CD4-positive, CD25-positive, alpha-beta regulatory T cell (primary cell): ENCODE measurements around the gene PSMD1. TPM values are rescaled to one million over a fixed set of nuclear protein-coding genes. Genes with fewer than 3 reads are reported as not detected.

Source experiments
- ATAC-seq, 2 donors: fragments of 150-1000 bp; cut with Tn5 transposase; one replicate each; pipeline ENCODE4 v1.10.0; 2021; ENCODE audit warnings: low read depth in 2 of 2, moderate number of reproducible peaks in 2 of 2, moderate library complexity in 1 of 2
- DNase-seq, 3 donors: peaks; one replicate each; pipeline versions ENCODE4 v3.0.0 to v3.0.0-alpha.2; 2012 to 2022; ENCODE audit warnings: mixed read lengths in 1 of 3
- H3K27ac ChIP-seq: one replicate; pipeline ENCODE4 v1.7.0; 2013; ENCODE audit warnings: mild to moderate bottlenecking, low read length; ENCODE audit not compliant: insufficient read depth, poor library complexity, severe bottlenecking
- H3K27me3 ChIP-seq: one replicate; pipeline ENCODE4 v1.7.0; 2013; ENCODE audit warnings: low read length; ENCODE audit not compliant: control insufficient read depth, insufficient read depth
- H3K36me3 ChIP-seq: one replicate; pipeline ENCODE4 v1.7.0; 2013; ENCODE audit warnings: mild to moderate bottlenecking, low read length, moderate library complexity; ENCODE audit not compliant: control insufficient read depth, insufficient read depth
- H3K4me1 ChIP-seq: 2 replicates; pipeline ENCODE4 v1.7.0; 2013; ENCODE audit warnings: mild to moderate bottlenecking, low read length; ENCODE audit not compliant: insufficient read depth, control insufficient read depth, poor library complexity, severe bottlenecking
- H3K4me3 ChIP-seq: one replicate; pipeline ENCODE4 v1.7.0; 2013; ENCODE audit warnings: low read depth, mild to moderate bottlenecking, low read length, moderate library complexity
- H3K9me3 ChIP-seq, 2 experiments: 1 replicate in 1 of 2; 2 replicates in 1 of 2; pipeline ENCODE4 v1.7.0; 2013; ENCODE audit warnings: low read length in 2 of 2, mild to moderate bottlenecking in 1 of 2, moderate library complexity in 1 of 2; ENCODE audit not compliant: control insufficient read depth in 2 of 2
- H3K27ac Mint-ChIP-seq, 3 donors: one replicate each; pipeline ENCODE4 v1.8.0; 2020 to 2022; ENCODE audit warnings: mild to moderate bottlenecking in 3 of 3, mixed read lengths in 3 of 3, moderate library complexity in 2 of 3
- H3K27me3 Mint-ChIP-seq: one replicate; pipeline ENCODE4 v1.8.0; 2022; ENCODE audit warnings: mild to moderate bottlenecking, mixed read lengths
- H3K36me3 Mint-ChIP-seq: one replicate; pipeline ENCODE4 v1.8.0; 2020; ENCODE audit warnings: mixed read lengths
- H3K4me1 Mint-ChIP-seq, 4 donors: one replicate each; pipeline ENCODE4 v1.8.0; 2020 to 2022; ENCODE audit warnings: mixed read lengths in 4 of 4, mild to moderate bottlenecking in 1 of 4
- H3K4me3 Mint-ChIP-seq, 4 donors: one replicate each; pipeline ENCODE4 v1.8.0; 2020 to 2022; ENCODE audit warnings: mild to moderate bottlenecking in 4 of 4, mixed read lengths in 4 of 4, moderate library complexity in 3 of 4
- H3K9me3 Mint-ChIP-seq, 7 donors: one replicate each; pipeline ENCODE4 v1.8.0; 2020 to 2022; ENCODE audit warnings: mixed read lengths in 7 of 7, mild to moderate bottlenecking in 3 of 7, moderate library complexity in 2 of 7
- polyA plus RNA-seq, 4 donors: library from polyadenylated mRNA; unstranded; fragments of 300-500 nt; fragmentation: Illumina TruSeq; gene quantifications; one replicate each; pipeline ENCODE4 v1.2.3, GENCODE V29; 2021
- total RNA-seq: library from RNA; stranded (reverse); gene quantifications from one replicate; pipeline ENCODE4 v1.2.3, GENCODE V29; 2022

PSMD1 gene
- total and polyA plus RNA-seq, 5 donors from 2014 or later: 45.0 to 70.7 (median 61.5) TPM

- ATAC-seq: no peak
- Mint-ChIP-seq H3K4me3 (no peak overlapping the region), H3K36me3 (no peaks in the 10 kb centered on the region), H3K27ac (no peak overlapping the region), H3K27me3 (no peaks in the 10 kb centered on the region), H3K4me1 (no peaks in the 10 kb centered on the region), H3K9me3 (peaks cover 0 to 2% (median 0%) of the 10 kb centered on the region in 7 donors)
- DNase-seq: no peak
- Histone ChIP-seq H3K36me3 (no peaks in the 10 kb centered on the region), H3K4me3 (no peak overlapping the region), H3K27ac (no peak overlapping the region), H3K27me3 (no peaks in the 10 kb centered on the region), H3K9me3 (no peaks in the 10 kb centered on the region), H3K4me1 (no peaks in the 10 kb centered on the region)
Measured at GRCh38 chr2:231207734-231208133, 151.1 kb downstream of the PSMD1 start.

GRCh38 chr2:231210782-231211181 lies 154.1 kb downstream of the PSMD1 start:
- Histone ChIP-seq H3K27me3 (no peaks in the 10 kb centered on the region), H3K36me3 (no peaks in the 10 kb centered on the region), H3K4me3 (no peak overlapping the region), H3K27ac (no peak overlapping the region), H3K4me1 (no peaks in the 10 kb centered on the region), H3K9me3 (no peaks in the 10 kb centered on the region)
- ATAC-seq: no peak
- Mint-ChIP-seq H3K27me3 (no peaks in the 10 kb centered on the region), H3K27ac (no peak overlapping the region), H3K4me3 (no peak overlapping the region), H3K9me3 (no peaks in the 10 kb centered on the region), H3K36me3 (no peaks in the 10 kb centered on the region), H3K4me1 (no peaks in the 10 kb centered on the region)
- no peak for DNase-seq

GRCh38 chr2:231211486-231211885 lies 154.8 kb downstream of the PSMD1 start:
- DNase-seq (no peak), ATAC-seq (no peak)
- Histone ChIP-seq H3K36me3 (no peaks in the 10 kb centered on the region), H3K4me1 (no peaks in the 10 kb centered on the region), H3K4me3 (no peak overlapping the region), H3K27me3 (no peaks in the 10 kb centered on the region), H3K9me3 (no peaks in the 10 kb centered on the region), H3K27ac (no peak overlapping the region)
- Mint-ChIP-seq H3K4me1 (no peaks in the 10 kb centered on the region), H3K27ac (no peak overlapping the region), H3K36me3 (no peaks in the 10 kb centered on the region), H3K9me3 (no peaks in the 10 kb centered on the region), H3K27me3 (no peaks in the 10 kb centered on the region), H3K4me3 (no peak overlapping the region)

- no peaks in the 10 kb centered on the region for H3K9me3 ChIP-seq
- no peak overlapping the region for H3K4me3 ChIP-seq
- no peaks in the 10 kb centered on the region for H3K36me3 Mint-ChIP-seq
- H3K4me3 Mint-ChIP-seq: no peak overlapping the region
- DNase-seq (no peak), ATAC-seq (no peak)
- no peaks in the 10 kb centered on the region for H3K36me3 ChIP-seq
- H3K9me3 Mint-ChIP-seq: no peaks in the 10 kb centered on the region
- H3K27me3 Mint-ChIP-seq: no peaks in the 10 kb centered on the region
- no peak overlapping the region for H3K27ac ChIP-seq
- no peaks in the 10 kb centered on the region for H3K27me3 ChIP-seq
- H3K4me1 Mint-ChIP-seq: no peaks in the 10 kb centered on the region
- no peaks in the 10 kb centered on the region for H3K4me1 ChIP-seq
- no peak overlapping the region for H3K27ac Mint-ChIP-seq
Measured at GRCh38 chr2:231212329-231212845, 155.7 kb downstream of the PSMD1 start.

- no peaks in the 10 kb centered on the region for H3K9me3 Mint-ChIP-seq
- H3K4me3 Mint-ChIP-seq: no peak overlapping the region
- H3K4me1 ChIP-seq: no peaks in the 10 kb centered on the region
- H3K36me3 Mint-ChIP-seq: no peaks in the 10 kb centered on the region
- H3K27ac ChIP-seq: no peak overlapping the region
- H3K36me3 ChIP-seq: no peaks in the 10 kb centered on the region
- H3K4me1 Mint-ChIP-seq: no peaks in the 10 kb centered on the region
- no peaks in the 10 kb centered on the region for H3K27me3 ChIP-seq
- H3K4me3 ChIP-seq: no peak overlapping the region
- DNase-seq: no peak
- H3K9me3 ChIP-seq: no peaks in the 10 kb centered on the region
- no peak for ATAC-seq
- H3K27ac Mint-ChIP-seq: peak overlapping the region in 1 of 3 donors; percentile 4
- H3K27me3 Mint-ChIP-seq: no peaks in the 10 kb centered on the region
Measured at GRCh38 chr2:231213931-231214642, 157.4 kb downstream of the PSMD1 start.

- H3K9me3 Mint-ChIP-seq: no peaks in the 10 kb centered on the region
- H3K27ac Mint-ChIP-seq: no peak overlapping the region
Measured at GRCh38 chr2:231218366-231218765, 161.7 kb downstream of the PSMD1 start.

GRCh38 chr2:231219289-231219688 lies 162.6 kb downstream of the PSMD1 start:
- Histone ChIP-seq H3K27ac (no peak overlapping the region), H3K36me3 (no peaks in the 10 kb centered on the region), H3K27me3 (no peaks in the 10 kb centered on the region), H3K4me1 (no peaks in the 10 kb centered on the region), H3K4me3 (no peak overlapping the region), H3K9me3 (no peaks in the 10 kb centered on the region)
- no peaks in the 10 kb centered on the region for H3K9me3 Mint-ChIP-seq
- DNase-seq (no peak), ATAC-seq (no peak)
- H3K27ac Mint-ChIP-seq: no peak overlapping the region
- H3K4me3 Mint-ChIP-seq: no peak overlapping the region
- no peaks in the 10 kb centered on the region for H3K4me1 Mint-ChIP-seq
- H3K27me3 Mint-ChIP-seq: no peaks in the 10 kb centered on the region
- no peaks in the 10 kb centered on the region for H3K36me3 Mint-ChIP-seq

More at GRCh38 chr2:231218366-231218765, 161.7 kb downstream of the PSMD1 start:
- Mint-ChIP-seq H3K4me1 (no peaks in the 10 kb centered on the region), H3K36me3 (no peaks in the 10 kb centered on the region), H3K27me3 (no peaks in the 10 kb centered on the region), H3K4me3 (no peak overlapping the region)
- H3K4me1 ChIP-seq: no peaks in the 10 kb centered on the region
- H3K4me3 ChIP-seq: no peak overlapping the region
- ATAC-seq (no peak), DNase-seq (no peak)
- no peaks in the 10 kb centered on the region for H3K36me3 ChIP-seq
- no peaks in the 10 kb centered on the region for H3K27me3 ChIP-seq
- H3K27ac ChIP-seq: no peak overlapping the region
- no peaks in the 10 kb centered on the region for H3K9me3 ChIP-seq

GRCh38 chr2:231221761-231222160 lies 165.1 kb downstream of the PSMD1 start:
- H3K36me3 ChIP-seq: no peaks in the 10 kb centered on the region
- no peak for DNase-seq
- Mint-ChIP-seq H3K27me3 (no peaks in the 10 kb centered on the region), H3K4me1 (no peaks in the 10 kb centered on the region), H3K27ac (no peak overlapping the region), H3K36me3 (no peaks in the 10 kb centered on the region), H3K9me3 (no peaks in the 10 kb centered on the region), H3K4me3 (no peak overlapping the region)
- no peak overlapping the region for H3K4me3 ChIP-seq
- no peak for ATAC-seq
- H3K9me3 ChIP-seq: no peaks in the 10 kb centered on the region
- no peak overlapping the region for H3K27ac ChIP-seq
- no peaks in the 10 kb centered on the region for H3K4me1 ChIP-seq
- no peaks in the 10 kb centered on the region for H3K27me3 ChIP-seq
